NCI-H2227 treated with DMSO at 0.1 percent for 48 hours (cell line): ENCODE measurements around the gene THSD4.

Experiments
- DNase-seq: peaks from one replicate; lab custom pipeline; 2025; lab: John Stamatoyannopoulos, UW

The THSD4 gene

GRCh38 chr15:71753346-71753745, 638.1 kb downstream of the THSD4 start:
- no peak for DNase-seq

- no peak for DNase-seq
Observed at GRCh38 chr15:71754660-71755059, 639.4 kb downstream of the THSD4 start.

- no peak for DNase-seq
Observed at GRCh38 chr15:71755092-71755970, 640.1 kb downstream of the THSD4 start.

- no peak for DNase-seq
Observed at GRCh38 chr15:71756599-71757352, 641.5 kb downstream of the THSD4 start.

GRCh38 chr15:71757741-71758530, 642.7 kb downstream of the THSD4 start:
- DNase-seq, result no peak

- no peak for DNase-seq
Observed at GRCh38 chr15:71758711-71759110, 643.4 kb downstream of the THSD4 start.

GRCh38 chr15:71760852-71761251, 645.6 kb downstream of the THSD4 start:
- DNase-seq, result no peak

- DNase-seq, result no peak
Observed at GRCh38 chr15:71761649-71762048, 646.4 kb downstream of the THSD4 start.

GRCh38 chr15:71768184-71768583, 652.9 kb downstream of the THSD4 start:
- no peak for DNase-seq

GRCh38 chr15:71773206-71773859, 658.1 kb downstream of the THSD4 start:
- no peak for DNase-seq

GRCh38 chr15:71775856-71776255, 660.6 kb downstream of the THSD4 start:
- DNase-seq, result no peak

- no peak for DNase-seq
Observed at GRCh38 chr15:71776304-71776703, 661.0 kb downstream of the THSD4 start.

GRCh38 chr15:71777216-71777943, 662.1 kb downstream of the THSD4 start:
- no peak for DNase-seq

GRCh38 chr15:71779073-71779797, 664.0 kb downstream of the THSD4 start:
- no peak for DNase-seq

GRCh38 chr15:71780115-71780976, 665.1 kb downstream of the THSD4 start:
- no peak for DNase-seq

GRCh38 chr15:71781179-71781964, 666.1 kb downstream of the THSD4 start:
- DNase-seq, result no peak

GRCh38 chr15:71781965-71782265, 666.6 kb downstream of the THSD4 start:
- DNase-seq, result no peak

- no peak for DNase-seq
Observed at GRCh38 chr15:71782422-71783165, 667.3 kb downstream of the THSD4 start.
